WTC11 (cell line): ENCODE results near the gene ANGPTL5.

Source experiments
- CREB1 ChIP-seq: sonication (generic); formaldehyde crosslinking; IDR thresholded peaks from 2 replicates; pipeline ENCODE4 v1.8.0; 2023; ENCODE audit warnings: mild to moderate bottlenecking, missing genetic modification reagents
- CTCF ChIP-seq: fragments of 200-600 bp; IDR thresholded peaks from 2 replicates; pipeline ENCODE4 v1.8.0; 2022; ENCODE audit warnings: antibody characterized with exemption
- ESRRA ChIP-seq: sonication (generic); formaldehyde crosslinking; IDR thresholded peaks from 2 replicates; pipeline ENCODE4 v1.8.1; 2022; ENCODE audit warnings: mild to moderate bottlenecking, missing genetic modification reagents, borderline replicate concordance
- MAX ChIP-seq: sonication (generic); formaldehyde crosslinking; IDR thresholded peaks from 2 replicates; pipeline ENCODE4 v1.8.0; 2022; ENCODE audit warnings: mild to moderate bottlenecking, missing genetic modification reagents
- NFYB ChIP-seq: sonication (generic); formaldehyde crosslinking; conservative IDR thresholded peaks from 2 replicates; pipeline ENCODE4 v1.8.0; 2022; ENCODE audit warnings: low read depth, missing genetic modification reagents

GRCh38 chr11:101929294-101929915 is 13.1 kb upstream of the ANGPTL5 start:
- TF ChIP-seq NFYB (CRISPR knock-in tag) = no peak
- TF ChIP-seq CTCF = no peak
- no peak for TF ChIP-seq CREB1 (CRISPR knock-in tag)
- TF ChIP-seq MAX (CRISPR knock-in tag) = no peak
- no peak for TF ChIP-seq ESRRA (CRISPR knock-in tag)
